22Rv1 (cell line): ENCODE measurements around the gene MTX1.

Experiments
- CTCF ChIP-seq: fragments of 450-650 bp; IDR thresholded peaks from 2 replicates; pipeline ENCODE4 v1.5.1; 2017; ENCODE audit warnings: mild to moderate bottlenecking
- ZFX ChIP-seq: fragments of 450-650 bp; IDR thresholded peaks from 2 replicates; pipeline ENCODE4 v1.6.1; 2017; ENCODE audit warnings: antibody characterized with exemption, borderline replicate concordance

DNA sequence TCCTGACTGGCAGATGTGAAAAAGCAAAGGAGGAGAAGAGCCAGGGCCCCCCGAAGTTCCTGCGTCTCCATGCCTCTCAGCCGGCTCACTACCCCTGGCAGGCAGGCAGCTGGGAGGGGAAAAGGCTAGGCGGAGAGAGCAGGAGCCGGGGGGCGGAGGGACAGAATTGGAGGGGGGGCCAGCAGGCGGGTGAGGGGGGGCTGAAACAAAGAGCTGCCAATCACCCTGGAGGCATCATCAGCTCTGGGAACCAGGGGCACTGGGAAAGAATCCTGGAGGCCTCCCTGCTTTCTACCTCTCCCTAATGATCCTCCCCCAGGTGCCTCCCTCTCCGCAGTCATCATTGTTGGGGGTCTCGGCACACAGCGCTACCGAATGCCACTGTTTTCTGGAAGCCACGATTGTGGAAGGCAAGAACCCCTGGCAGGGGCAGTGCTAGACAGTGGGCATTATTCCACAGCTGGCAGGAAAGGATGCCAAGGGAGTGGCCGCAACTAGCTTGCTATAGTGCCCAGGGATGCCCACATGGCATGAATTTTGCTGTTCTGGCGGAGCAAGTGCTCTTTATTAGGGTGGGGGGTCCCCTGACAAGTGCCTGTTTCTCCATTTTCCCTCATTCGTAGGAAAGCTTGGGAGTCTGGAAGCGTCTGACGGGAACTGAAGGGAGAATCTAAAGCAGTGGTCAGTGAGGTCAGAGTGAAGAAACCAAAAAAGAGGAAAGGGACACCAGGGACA lies 522 bp upstream of the MTX1 start, which contains the start of gene THBS3:
- TF ChIP-seq CTCF (no peak), ZFX (no peak)
